Liver (tissue), 9 donors: ENCODE measurements around the gene CSF2RB. TPM values are rescaled to one million over a fixed set of nuclear protein-coding genes. Genes with fewer than 3 reads are reported as not detected.

Source experiments
- DNase-seq: peaks from one replicate; pipeline ENCODE4 v3.0.0-alpha.2; 2017; ENCODE audit warnings: low spot score
- H3K27ac ChIP-seq, 2 donors: one replicate each; pipeline ENCODE4 v1.7.0; 2013; ENCODE audit warnings: inconsistent platforms in 2 of 2, low read length in 2 of 2, control low read depth in 1 of 2, low read depth in 1 of 2, mild to moderate bottlenecking in 1 of 2
- H3K27me3 ChIP-seq, 4 donors: one replicate each; pipeline versions ENCODE4 v1.6.1 to v1.7.0; 2013; ENCODE audit warnings: low read length in 3 of 4, inconsistent platforms in 1 of 4, mild to moderate bottlenecking in 1 of 4, moderate library complexity in 1 of 4; ENCODE audit not compliant: control insufficient read depth in 4 of 4, insufficient read depth in 4 of 4
- H3K36me3 ChIP-seq, 4 donors: one replicate each; pipeline versions ENCODE4 v1.6.1 to v1.7.0; 2013; ENCODE audit warnings: low read length in 3 of 4, mild to moderate bottlenecking in 3 of 4, low read depth in 1 of 4, moderate library complexity in 1 of 4; ENCODE audit not compliant: control insufficient read depth in 4 of 4, insufficient read depth in 3 of 4
- H3K4me1 ChIP-seq, 4 donors: one replicate each; pipeline versions ENCODE4 v1.6.1 to v1.7.0; 2013; ENCODE audit warnings: low read length in 3 of 4, mild to moderate bottlenecking in 3 of 4, moderate library complexity in 1 of 4; ENCODE audit not compliant: control insufficient read depth in 4 of 4, insufficient read depth in 4 of 4
- H3K4me3 ChIP-seq, 3 donors: one replicate each; pipeline versions ENCODE4 v1.6.1 to v1.7.0; 2013; ENCODE audit warnings: low read length in 3 of 3, control low read depth in 1 of 3, low read depth in 1 of 3, mild to moderate bottlenecking in 1 of 3
- H3K9ac ChIP-seq, 2 donors: one replicate each; pipeline ENCODE4 v1.7.0; 2013; ENCODE audit warnings: low read length in 2 of 2, mild to moderate bottlenecking in 2 of 2, moderate library complexity in 2 of 2, control low read depth in 1 of 2, low read depth in 1 of 2
- H3K9me3 ChIP-seq, 4 donors: one replicate each; pipeline versions ENCODE4 v1.6.1 to v1.7.0; 2013; ENCODE audit warnings: low read length in 3 of 4; ENCODE audit not compliant: control insufficient read depth in 4 of 4
- FOXA1 ChIP-seq: IDR thresholded peaks from 2 replicates; pipeline ENCODE4 v1.6.1; 2016; ENCODE audit warnings: antibody characterized with exemption
- GABPA ChIP-seq, 2 donors: IDR thresholded peaks in 1 of 2; conservative IDR thresholded peaks in 1 of 2; 2 replicates each; pipeline ENCODE4 v1.6.1; 2016; ENCODE audit warnings: antibody characterized with exemption in 2 of 2, mild to moderate bottlenecking in 1 of 2, moderate library complexity in 1 of 2
- HNF4G ChIP-seq: IDR thresholded peaks from 2 replicates; pipeline ENCODE4 v1.6.1; 2016; ENCODE audit warnings: antibody characterized with exemption
- JUND ChIP-seq, 2 donors: IDR thresholded peaks; 2 replicates each; pipeline ENCODE4 v1.6.1; 2016; ENCODE audit warnings: antibody characterized with exemption in 2 of 2
- RXRA ChIP-seq, 2 donors: IDR thresholded peaks; 2 replicates each; pipeline ENCODE4 v1.6.1; 2017 to 2018; ENCODE audit warnings: antibody characterized with exemption in 2 of 2, mild to moderate bottlenecking in 1 of 2
- TAF1 ChIP-seq: conservative IDR thresholded peaks from 2 replicates; pipeline ENCODE4 v1.6.1; 2016; ENCODE audit warnings: antibody characterized with exemption, mild to moderate bottlenecking
- WGBS: extraction: QIAGEN DNeasy Blood & Tissue Kit; methylation state at CpG from one replicate; pipeline ENCODE4 v1.1.7; 2013; 5-methylcytosine and 5-hydroxymethylcytosine counted together
- polyA plus RNA-seq, 2 donors: library from polyadenylated mRNA; stranded (reverse) in 1 of 2; unstranded in 1 of 2; fragments of 200-250 nt in 1 of 2; fragments of >200 nt in 1 of 2; fragmentation: Nextera tagmentation in 1 of 2; extraction: Ambion mirVana in 1 of 2; gene quantifications; one replicate each; pipeline versions ENCODE4 v1.2.1 to v1.2.3, GENCODE V29; 2013 to 2015
- total RNA-seq, 2 donors: library from RNA; depleted of rRNA; stranded (reverse); fragments of >200 nt; gene quantifications; one replicate each; pipeline ENCODE4 v1.2.3, GENCODE V29; 2014
- TF ChIP-seq, protein P1 (sequence below): IDR thresholded peaks from 2 replicates; pipeline ENCODE4 v1.6.1; 2016; ENCODE audit warnings: antibody characterized with exemption
- TF ChIP-seq, protein P2 (sequence below): IDR thresholded peaks from 2 replicates; pipeline ENCODE4 v1.6.1; 2016; ENCODE audit warnings: antibody characterized with exemption
- TF ChIP-seq, protein P3 (sequence below): IDR thresholded peaks from 2 replicates; pipeline ENCODE4 v1.6.1; 2016; ENCODE audit warnings: antibody characterized with exemption, mild to moderate bottlenecking
- TF ChIP-seq, protein P4 (sequence below): IDR thresholded peaks from 2 replicates; pipeline ENCODE4 v1.6.1; 2016; ENCODE audit warnings: antibody characterized with exemption
- TF ChIP-seq, protein P5 (sequence below): fragments of 150-350 bp; IDR thresholded peaks from 2 replicates; pipeline ENCODE4 v1.5.1; 2017; ENCODE audit warnings: improper control_type of control experiment, low read depth, low read length; ENCODE audit not compliant: missing input control
- donor health status: healthy.
- donor health status: healthy.
- donor health status: healthy.
- donor health status: healthy.
- donor health status: healthy.

CSF2RB gene
- total and polyA plus RNA-seq, 4 donors, result 0.72 to 10.5 (median 2.3) TPM

DNA sequence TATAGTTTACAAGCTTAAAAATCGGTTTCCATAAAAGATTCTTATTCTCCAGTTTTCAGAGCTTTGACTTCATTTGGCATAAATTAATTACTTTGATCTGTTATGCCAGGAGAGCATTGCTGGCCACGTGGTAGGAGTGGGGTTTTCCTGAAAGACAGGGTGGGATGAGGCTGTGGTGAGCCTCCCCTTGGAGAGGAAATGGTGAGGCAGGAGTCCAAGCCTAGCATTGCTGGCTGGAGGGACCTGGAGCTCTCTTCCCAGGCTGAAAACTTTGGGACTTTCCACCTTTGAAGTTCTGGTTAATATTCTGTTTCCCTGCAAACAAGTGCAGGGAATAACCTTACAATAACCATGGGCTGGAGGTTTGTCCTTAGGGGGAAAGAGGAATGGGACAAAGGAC lies 21.1 kb upstream of the CSF2RB start:
- H3K27ac ChIP-seq, result no peak overlapping the region
- no peaks in the 10 kb centered on the region for H3K36me3 ChIP-seq
- H3K9me3 ChIP-seq, result peaks cover 0 to 4% (median under 1%) of the 10 kb centered on the region in 4 donors
- no peaks in the 10 kb centered on the region for H3K27me3 ChIP-seq
- no peak overlapping the region for H3K4me3 ChIP-seq
- no peak for DNase-seq
- H3K4me1 ChIP-seq, result no peaks in the 10 kb centered on the region
- no peak for TF ChIP-seq TAF1
- TF ChIP-seq JUND (IDR thresholded peaks at IDR 0.05), result no peak
- TF ChIP-seq, protein P1, sequence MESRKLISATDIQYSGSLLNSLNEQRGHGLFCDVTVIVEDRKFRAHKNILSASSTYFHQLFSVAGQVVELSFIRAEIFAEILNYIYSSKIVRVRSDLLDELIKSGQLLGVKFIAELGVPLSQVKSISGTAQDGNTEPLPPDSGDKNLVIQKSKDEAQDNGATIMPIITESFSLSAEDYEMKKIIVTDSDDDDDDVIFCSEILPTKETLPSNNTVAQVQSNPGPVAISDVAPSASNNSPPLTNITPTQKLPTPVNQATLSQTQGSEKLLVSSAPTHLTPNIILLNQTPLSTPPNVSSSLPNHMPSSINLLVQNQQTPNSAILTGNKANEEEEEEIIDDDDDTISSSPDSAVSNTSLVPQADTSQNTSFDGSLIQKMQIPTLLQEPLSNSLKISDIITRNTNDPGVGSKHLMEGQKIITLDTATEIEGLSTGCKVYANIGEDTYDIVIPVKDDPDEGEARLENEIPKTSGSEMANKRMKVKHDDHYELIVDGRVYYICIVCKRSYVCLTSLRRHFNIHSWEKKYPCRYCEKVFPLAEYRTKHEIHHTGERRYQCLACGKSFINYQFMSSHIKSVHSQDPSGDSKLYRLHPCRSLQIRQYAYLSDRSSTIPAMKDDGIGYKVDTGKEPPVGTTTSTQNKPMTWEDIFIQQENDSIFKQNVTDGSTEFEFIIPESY, result no peak
- TF ChIP-seq HNF4G, result no peak
- TF ChIP-seq, protein P2, sequence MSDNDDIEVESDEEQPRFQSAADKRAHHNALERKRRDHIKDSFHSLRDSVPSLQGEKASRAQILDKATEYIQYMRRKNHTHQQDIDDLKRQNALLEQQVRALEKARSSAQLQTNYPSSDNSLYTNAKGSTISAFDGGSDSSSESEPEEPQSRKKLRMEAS, result no peak
- TF ChIP-seq GABPA (IDR thresholded peaks at IDR 0.05 in 1 of 2, conservative IDR thresholded peaks at IDR 0.05 in 1 of 2), result no peak
- TF ChIP-seq, protein P3, sequence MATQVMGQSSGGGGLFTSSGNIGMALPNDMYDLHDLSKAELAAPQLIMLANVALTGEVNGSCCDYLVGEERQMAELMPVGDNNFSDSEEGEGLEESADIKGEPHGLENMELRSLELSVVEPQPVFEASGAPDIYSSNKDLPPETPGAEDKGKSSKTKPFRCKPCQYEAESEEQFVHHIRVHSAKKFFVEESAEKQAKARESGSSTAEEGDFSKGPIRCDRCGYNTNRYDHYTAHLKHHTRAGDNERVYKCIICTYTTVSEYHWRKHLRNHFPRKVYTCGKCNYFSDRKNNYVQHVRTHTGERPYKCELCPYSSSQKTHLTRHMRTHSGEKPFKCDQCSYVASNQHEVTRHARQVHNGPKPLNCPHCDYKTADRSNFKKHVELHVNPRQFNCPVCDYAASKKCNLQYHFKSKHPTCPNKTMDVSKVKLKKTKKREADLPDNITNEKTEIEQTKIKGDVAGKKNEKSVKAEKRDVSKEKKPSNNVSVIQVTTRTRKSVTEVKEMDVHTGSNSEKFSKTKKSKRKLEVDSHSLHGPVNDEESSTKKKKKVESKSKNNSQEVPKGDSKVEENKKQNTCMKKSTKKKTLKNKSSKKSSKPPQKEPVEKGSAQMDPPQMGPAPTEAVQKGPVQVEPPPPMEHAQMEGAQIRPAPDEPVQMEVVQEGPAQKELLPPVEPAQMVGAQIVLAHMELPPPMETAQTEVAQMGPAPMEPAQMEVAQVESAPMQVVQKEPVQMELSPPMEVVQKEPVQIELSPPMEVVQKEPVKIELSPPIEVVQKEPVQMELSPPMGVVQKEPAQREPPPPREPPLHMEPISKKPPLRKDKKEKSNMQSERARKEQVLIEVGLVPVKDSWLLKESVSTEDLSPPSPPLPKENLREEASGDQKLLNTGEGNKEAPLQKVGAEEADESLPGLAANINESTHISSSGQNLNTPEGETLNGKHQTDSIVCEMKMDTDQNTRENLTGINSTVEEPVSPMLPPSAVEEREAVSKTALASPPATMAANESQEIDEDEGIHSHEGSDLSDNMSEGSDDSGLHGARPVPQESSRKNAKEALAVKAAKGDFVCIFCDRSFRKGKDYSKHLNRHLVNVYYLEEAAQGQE, result no peak
- no peak for TF ChIP-seq FOXA1
- TF ChIP-seq RXRA (IDR thresholded peaks at IDR 0.05), result no peak
- TF ChIP-seq, protein P4, sequence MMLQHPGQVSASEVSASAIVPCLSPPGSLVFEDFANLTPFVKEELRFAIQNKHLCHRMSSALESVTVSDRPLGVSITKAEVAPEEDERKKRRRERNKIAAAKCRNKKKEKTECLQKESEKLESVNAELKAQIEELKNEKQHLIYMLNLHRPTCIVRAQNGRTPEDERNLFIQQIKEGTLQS, result no peak
- WGBS, result 35% methylated on average over 2 of the region's 2 CpGs
- H3K9ac ChIP-seq, result no peak overlapping the region

DNA sequence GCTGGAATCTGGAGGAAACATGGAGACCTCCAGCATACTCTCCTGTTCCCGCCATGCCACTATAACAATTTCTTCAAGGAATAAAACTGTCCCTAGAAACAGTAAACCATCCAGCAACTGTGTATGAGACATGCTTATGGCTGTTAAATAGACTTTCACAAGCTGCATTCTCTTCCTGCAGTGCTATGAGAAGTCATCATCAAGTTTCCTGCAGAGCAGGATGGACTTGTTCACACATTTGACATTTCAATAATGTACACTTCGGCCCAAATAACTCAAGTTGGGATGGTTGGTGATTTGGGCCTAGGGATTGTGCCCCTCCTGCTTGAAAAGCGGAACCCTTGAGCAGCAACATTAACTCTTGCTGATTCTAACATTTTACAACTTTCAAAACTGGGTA lies 20.2 kb upstream of the CSF2RB start:
- 75% methylated on average over 3 of the region's 3 CpGs for WGBS
- H3K27ac ChIP-seq, result no peak overlapping the region
- H3K36me3 ChIP-seq, result no peaks in the 10 kb centered on the region
- no peaks in the 10 kb centered on the region for H3K27me3 ChIP-seq
- TF ChIP-seq, protein P5, sequence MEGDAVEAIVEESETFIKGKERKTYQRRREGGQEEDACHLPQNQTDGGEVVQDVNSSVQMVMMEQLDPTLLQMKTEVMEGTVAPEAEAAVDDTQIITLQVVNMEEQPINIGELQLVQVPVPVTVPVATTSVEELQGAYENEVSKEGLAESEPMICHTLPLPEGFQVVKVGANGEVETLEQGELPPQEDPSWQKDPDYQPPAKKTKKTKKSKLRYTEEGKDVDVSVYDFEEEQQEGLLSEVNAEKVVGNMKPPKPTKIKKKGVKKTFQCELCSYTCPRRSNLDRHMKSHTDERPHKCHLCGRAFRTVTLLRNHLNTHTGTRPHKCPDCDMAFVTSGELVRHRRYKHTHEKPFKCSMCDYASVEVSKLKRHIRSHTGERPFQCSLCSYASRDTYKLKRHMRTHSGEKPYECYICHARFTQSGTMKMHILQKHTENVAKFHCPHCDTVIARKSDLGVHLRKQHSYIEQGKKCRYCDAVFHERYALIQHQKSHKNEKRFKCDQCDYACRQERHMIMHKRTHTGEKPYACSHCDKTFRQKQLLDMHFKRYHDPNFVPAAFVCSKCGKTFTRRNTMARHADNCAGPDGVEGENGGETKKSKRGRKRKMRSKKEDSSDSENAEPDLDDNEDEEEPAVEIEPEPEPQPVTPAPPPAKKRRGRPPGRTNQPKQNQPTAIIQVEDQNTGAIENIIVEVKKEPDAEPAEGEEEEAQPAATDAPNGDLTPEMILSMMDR, result no peak
- TF ChIP-seq RXRA (IDR thresholded peaks at IDR 0.05), result no peak
- TF ChIP-seq, protein P4, result no peak
- no peak overlapping the region for H3K4me3 ChIP-seq
- H3K4me1 ChIP-seq, result no peaks in the 10 kb centered on the region
- H3K9me3 ChIP-seq, result peaks cover 0 to 4% (median under 1%) of the 10 kb centered on the region in 4 donors
- DNase-seq, result no peak
- H3K9ac ChIP-seq, result no peak overlapping the region
